Cardiac septum (tissue), 1 donor: ENCODE results near the gene GRIFIN. TPM values are rescaled to one million over a fixed set of nuclear protein-coding genes. Genes with fewer than 3 reads are reported as not detected.

Experiments
- DNase-seq: peaks from one replicate; pipeline ENCODE4 v3.0.0-alpha.2; 2020; ENCODE audit warnings: low spot score
- intact Hi-C: fragments of 100-400 bp; cut with DNase I; formaldehyde crosslinking; loops from one replicate; pipeline ENCODE4 v1.14.0; 2022
- total RNA-seq: library from RNA; stranded (reverse); fragmentation: NEBNext Ultra II Directional; extraction: Animal tissue kit (Norgen Biotek cat#: 25700); gene quantifications from one replicate; pipeline ENCODE4 v1.2.1, GENCODE V29; 2021
- donor health status: DM: no; HTN: no; CAD: no.

Gene GRIFIN
- total RNA-seq, 1 donor from 2014 or later: not detected

GRCh38 chr7:2514473-2515423 is 38.5 kb upstream of the GRIFIN start:
- no peak for DNase-seq
- intact Hi-C loops: no loop called here

- intact Hi-C loops: no loop called here
- DNase-seq: no peak
Measured at GRCh38 chr7:2513702-2514101, 37.5 kb upstream of the GRIFIN start.

GRCh38 chr7:2512713-2513112 is 36.5 kb upstream of the GRIFIN start:
- intact Hi-C loops: no loop called here
- DNase-seq: no peak

- no peak for DNase-seq
Measured at GRCh38 chr7:2512179-2512661, 36.0 kb upstream of the GRIFIN start.

GRCh38 chr7:2511769-2512168 is 35.6 kb upstream of the GRIFIN start:
- intact Hi-C loops: no loop called here
- DNase-seq: no peak

More at GRCh38 chr7:2512179-2512661, 36.0 kb upstream of the GRIFIN start:
- intact Hi-C loops: no loop called here

GRCh38 chr7:2510909-2511768 is 34.9 kb upstream of the GRIFIN start:
- intact Hi-C loops: no loop called here
- DNase-seq: no peak

- intact Hi-C loops: no loop called here
- no peak for DNase-seq
Measured at GRCh38 chr7:2510130-2510776, 34.1 kb upstream of the GRIFIN start.

- DNase-seq: no peak
- intact Hi-C loops: no loop called here
Measured at GRCh38 chr7:2509298-2509906, 33.2 kb upstream of the GRIFIN start.

- DNase-seq: no peak
Measured at GRCh38 chr7:2508327-2509215, 32.4 kb upstream of the GRIFIN start.

GRCh38 chr7:2507917-2508306 is 31.7 kb upstream of the GRIFIN start:
- DNase-seq: no peak
- intact Hi-C loops: no loop called here

More at GRCh38 chr7:2508327-2509215, 32.4 kb upstream of the GRIFIN start:
- intact Hi-C loops: no loop called here

GRCh38 chr7:2507208-2507916 is 31.2 kb upstream of the GRIFIN start:
- no peak for DNase-seq
- intact Hi-C loops: no loop called here

GRCh38 chr7:2505401-2505800 is 29.2 kb upstream of the GRIFIN start:
- no peak for DNase-seq
- intact Hi-C loops: no loop called here

- no peak for DNase-seq
- intact Hi-C loops: no loop called here
Measured at GRCh38 chr7:2504889-2505375, 28.7 kb upstream of the GRIFIN start.

GRCh38 chr7:2504128-2504888 is 28.1 kb upstream of the GRIFIN start:
- intact Hi-C loops: no loop called here
- no peak for DNase-seq

GRCh38 chr7:2503056-2503941 is 27.1 kb upstream of the GRIFIN start:
- intact Hi-C loops: no loop called here
- no peak for DNase-seq

GRCh38 chr7:2502647-2502966 is 26.4 kb upstream of the GRIFIN start:
- intact Hi-C loops: no loop called here
- no peak for DNase-seq
